GM20431 (cell line): Measurements from ENCODE around the gene NAT9.

Source experiments
- in situ Hi-C: fragments of 300-500 bp; cut with MseI, MboI; formaldehyde crosslinking; loops from one replicate; pipeline ENCODE4 v1.15.0; 2020; ENCODE audit warnings: low sequenced_read_pairs; ENCODE audit not compliant: unreplicated experiment

Gene NAT9, protein sequence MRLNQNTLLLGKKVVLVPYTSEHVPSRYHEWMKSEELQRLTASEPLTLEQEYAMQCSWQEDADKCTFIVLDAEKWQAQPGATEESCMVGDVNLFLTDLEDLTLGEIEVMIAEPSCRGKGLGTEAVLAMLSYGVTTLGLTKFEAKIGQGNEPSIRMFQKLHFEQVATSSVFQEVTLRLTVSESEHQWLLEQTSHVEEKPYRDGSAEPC

DNA sequence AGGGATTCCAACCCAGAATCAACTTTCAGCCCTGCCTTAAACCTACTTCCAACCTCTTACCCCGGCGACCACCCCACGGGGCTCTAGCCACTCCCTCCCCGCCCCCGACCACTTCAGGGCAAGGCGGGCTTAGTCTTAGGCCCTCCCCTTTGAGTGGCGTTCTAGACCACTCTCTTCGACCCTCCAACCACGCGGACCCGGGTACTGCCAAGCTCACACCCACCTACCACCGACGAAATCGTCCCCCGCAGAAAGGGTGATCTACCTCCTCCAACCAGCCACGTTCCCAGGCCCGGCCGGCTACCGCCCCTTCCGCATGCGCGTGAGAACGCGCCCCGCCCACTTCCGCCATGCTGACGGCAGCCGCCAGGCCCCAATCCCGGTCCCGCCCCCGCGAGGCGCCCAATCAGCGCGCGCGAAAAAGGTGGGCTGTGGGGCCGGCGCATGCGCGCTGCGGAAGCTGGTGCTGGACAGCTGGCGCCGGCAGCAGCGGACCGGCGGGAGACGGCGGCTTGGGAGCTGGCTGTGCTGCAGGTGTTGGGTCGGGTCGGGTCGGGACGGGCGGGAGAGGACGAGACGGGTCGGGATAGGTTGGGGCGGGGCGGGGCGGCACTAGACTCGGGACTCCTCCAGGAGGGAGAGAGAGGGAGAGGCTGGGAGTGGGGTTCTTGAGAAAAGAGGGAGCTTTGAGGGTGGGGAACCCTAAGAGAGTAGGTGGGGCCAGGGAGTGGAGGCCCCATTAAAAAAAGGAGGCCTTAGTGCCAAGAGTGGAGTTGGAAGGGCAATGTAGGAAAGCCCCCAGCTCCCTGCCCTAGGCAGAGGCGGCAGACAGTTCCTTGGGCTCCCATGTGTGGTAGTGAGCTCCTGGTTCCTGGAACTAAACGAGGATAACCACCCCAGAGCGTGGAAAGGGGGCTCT lies at the start of gene NAT9:
NAT9 (minus strand) TSS at position 302 of the 919 bp plus-strand sequence. CDS start 647 bp downstream, outside the sequence.
- in situ Hi-C loops = no loop called here

DNA sequence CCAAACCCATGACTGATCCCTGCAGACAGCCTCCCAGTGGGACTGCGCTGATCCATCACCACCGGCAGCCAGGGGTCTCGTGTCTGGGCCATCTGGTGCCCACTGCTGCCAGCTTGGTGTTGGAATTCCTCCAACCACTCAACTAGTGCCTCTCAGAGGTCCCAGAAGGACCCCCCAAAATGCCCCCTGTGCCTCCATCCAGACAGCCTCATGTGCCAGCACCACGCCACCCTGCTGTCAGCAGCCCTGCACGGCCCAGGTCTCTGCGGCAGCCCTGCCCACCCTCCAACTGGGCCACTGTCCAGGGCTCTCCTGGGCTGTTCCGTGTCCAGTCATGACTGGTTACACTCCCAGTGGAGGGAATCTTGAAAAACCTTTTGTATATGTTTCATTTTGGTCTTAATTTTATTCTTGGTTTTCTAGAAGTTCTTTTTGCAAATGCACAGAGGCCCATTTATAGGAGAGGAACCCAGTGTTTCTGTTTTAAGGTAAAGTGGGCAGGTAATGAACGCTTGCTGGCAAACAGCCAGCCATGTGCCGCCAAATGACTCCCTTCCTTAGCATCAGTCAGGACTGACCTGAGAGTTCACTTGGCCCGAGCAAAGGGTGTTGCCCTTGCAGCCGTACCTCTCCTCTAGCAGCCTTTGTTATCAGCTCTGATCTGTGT lies 48.9 kb upstream of the NAT9 start:
- in situ Hi-C loops = no loop called here

DNA sequence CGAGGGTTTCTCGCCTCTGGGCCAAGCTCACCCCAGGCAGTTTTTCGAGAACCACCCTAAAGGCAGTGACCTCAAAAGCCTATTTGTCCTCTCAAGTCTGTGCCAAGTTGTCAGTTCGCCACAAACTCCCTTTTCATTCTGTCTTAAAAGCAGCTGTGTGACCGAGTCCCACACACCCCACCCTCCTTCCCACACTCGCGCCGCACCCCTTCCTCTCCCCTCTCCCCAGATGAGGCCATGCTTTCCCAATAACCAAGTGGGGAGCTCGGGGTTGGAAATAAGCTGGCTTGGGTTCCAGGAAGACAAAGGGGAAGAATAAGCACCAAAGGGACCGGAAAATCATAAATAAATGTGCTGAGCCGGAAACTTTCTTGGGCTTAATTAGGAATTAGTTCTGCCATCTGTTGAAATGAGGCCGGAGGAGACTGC lies 46.8 kb upstream of the NAT9 start:
- in situ Hi-C loops = no loop called here

DNA sequence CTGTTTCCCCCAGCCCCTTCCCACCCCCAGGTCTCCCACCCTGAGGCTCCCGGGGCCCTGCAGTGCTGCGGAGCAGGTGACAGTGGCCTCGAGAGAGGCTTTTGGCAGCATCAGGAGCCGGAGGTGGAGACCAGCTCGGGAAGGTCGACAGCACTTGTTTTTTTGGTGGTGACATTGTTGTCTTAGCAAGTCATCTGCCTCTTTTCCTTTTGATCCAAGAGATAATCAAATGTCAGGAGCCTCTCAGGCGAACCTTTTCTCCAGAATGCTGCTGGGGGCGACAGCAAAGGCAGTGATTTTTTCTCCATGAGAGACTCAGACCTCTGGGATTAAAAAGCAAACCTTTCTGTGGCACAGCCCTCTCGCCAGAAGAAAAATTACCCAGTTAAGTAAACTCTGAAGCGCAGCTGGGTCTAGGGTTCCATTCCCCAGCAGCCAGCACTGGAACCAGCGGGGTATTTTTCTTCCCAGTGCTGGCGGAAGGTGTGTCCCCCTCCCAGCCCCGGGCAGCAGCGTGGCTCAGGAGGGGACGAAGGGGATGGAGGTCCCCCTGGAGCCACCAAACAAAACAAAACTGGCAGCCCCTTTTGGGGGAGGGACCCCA lies 46.3 kb upstream of the NAT9 start:
- in situ Hi-C loops = no loop called here

DNA sequence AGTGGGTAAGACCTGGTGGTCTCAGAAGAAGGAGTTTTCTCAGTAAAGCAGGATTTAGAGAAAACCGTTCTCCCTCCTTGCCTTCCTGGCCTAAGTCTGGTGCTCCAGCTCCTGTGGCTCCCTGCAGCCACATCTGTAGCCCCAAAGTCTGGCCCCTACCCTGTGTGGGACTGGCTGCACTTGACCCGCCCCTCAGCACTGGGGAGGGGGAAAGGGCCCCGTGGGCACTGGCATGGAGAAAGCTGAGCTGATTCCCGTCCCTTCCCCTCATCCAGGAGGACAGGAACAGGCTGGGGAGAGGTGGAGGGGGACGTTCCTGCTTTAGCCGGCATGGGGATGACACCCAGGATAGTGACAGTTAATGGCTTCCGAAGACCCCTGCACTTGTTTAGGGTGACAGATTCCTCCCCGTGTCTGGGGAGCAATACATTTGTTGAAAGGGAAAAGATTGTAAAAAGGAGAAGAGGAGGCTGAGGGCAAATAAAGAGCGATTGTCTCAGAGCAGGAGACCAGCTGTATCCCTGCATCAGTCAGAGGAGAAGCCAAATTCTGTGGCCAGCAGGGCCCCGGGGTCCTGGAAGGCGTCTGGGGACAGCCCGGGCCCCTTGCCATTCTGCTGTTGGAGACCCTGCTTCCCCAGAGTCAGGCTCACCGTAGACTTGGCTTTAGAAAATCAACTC lies 45.6 kb upstream of the NAT9 start:
- in situ Hi-C loops = no loop called here

DNA sequence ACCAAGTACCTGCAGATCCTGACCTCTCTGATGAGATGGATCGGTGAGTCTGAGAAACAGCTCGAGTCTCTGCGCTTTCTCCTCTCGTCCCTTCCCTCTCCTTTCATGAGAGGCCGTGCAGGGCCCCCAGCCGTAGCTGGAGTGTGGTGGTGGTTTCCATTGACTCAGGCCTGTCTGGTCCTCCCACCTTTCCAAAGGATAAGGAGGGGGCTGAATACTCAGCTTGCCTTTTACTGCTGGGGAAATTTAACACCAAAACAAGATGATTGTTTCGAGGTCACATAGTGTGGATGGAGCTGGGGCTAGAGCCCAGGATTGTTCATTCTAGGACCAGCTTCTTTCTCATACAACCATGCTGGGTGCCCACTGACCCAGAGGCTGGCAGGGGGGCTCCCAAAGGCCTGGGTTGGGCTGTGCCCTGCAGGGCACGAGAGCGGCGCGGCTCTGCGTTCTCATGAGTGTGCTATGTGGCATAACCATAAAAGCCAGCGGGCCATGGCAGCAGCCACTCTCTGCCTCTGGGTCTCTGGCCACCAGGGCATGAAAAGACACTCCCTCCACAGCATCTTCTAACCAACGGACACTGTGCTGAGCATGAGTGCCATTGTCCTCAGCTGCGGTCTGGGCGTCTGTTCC lies 43.8 kb upstream of the NAT9 start:
- in situ Hi-C loops = no loop called here

DNA sequence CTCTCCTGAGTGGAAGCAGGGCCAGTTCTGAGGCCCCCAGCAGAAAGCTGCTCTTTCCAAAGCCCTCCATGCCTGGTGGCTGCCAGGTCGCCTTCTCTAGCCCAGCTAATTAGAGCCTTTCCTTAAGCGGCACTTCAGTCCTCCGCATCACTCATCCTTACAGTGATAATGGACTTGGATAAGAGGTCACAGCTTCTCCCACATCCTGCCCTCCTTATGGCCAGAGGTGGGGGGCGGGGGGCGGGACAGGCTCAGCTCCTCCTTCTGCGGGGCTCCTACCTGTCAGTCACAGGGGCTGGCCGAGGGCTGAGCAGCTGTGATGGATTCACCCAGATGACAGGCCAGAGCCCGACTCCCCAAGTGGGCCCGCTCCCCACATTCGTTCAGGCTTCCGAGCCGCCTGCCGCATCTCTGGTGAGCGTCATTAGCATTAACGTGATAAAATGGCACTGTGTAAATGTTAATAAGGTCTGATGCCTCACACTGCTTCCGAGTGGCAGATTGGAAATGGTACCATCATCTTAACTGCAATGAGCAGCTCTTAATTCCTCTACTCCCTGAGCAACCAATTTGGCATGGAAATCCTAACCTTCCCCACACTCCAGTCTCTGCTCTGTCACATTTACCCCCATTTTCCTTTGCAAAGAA lies 42.3 kb upstream of the NAT9 start:
- in situ Hi-C loops = no loop called here

DNA sequence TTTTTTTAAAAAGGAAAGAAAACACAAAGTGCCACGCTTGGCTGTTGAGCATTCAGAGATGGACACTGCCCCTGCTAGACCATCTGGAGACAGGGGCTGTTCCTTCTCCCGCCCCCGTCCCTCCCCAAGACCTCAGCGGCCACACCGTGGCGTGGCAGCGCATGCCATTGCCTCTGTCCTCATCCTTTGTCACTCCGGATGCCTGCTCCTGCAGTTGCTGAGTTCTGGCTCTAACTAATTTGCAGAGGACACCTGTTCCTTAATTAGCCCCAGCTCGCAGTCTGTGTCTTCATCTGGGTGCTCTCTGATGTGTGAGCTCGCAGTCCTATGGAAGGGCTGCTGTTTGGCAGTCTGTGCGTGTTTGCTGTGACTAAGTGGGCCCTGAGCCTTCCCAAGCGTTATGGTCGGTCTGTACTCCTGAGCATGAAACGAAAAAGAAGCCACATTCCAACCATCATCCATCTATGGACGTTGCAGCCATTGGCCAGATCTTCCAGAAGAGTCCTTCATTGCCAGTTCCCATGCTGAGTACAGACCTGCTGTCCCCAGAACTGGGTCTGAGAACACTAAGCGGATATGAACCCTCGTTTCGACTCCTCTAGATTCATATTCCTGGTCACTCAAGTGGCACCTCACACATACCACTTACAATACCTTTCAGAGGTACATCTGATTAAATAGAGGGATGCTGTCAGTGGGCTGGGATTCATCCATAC lies 40.9 kb upstream of the NAT9 start:
- in situ Hi-C loops = no loop called here

DNA sequence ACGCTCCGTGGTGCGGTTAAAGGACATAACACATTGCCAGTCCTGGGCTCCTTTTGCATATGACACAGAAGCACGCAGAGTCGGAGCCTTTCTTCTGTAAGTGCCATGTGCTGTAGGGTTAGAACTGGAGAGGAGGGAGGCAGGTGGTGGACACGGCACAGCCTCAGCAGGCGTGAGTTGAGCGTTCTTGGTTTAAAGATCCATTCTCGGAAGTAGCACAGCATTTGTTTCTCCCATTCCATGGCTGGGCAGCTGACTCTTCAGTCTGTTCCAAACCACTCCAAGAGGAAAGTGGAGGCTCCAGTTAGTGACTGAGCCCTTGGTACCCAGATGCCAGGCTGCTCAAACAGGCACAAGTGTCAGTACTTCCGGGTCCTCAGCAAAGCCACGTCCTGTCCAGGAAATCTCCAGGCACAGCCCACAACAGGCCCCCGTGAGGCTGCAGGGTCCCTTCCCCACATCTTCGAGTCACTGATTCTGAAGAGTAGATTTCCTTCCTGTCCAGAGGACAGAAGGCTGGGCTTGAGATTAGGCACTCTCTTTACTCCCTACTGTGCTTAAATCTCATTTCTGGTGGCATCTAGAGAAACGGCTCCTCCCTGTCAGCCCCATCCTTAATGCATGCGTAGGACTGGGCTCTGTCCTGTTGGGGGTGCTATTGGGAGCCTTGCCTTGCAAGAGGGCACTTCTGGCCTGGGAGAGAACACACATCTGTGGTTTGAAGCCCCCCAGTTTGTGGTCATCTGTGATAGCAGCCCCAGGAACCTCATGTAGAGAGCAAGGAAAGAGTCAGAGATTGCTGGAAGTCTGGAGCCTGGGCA lies 39.6 kb upstream of the NAT9 start:
- in situ Hi-C loops = no loop called here

DNA sequence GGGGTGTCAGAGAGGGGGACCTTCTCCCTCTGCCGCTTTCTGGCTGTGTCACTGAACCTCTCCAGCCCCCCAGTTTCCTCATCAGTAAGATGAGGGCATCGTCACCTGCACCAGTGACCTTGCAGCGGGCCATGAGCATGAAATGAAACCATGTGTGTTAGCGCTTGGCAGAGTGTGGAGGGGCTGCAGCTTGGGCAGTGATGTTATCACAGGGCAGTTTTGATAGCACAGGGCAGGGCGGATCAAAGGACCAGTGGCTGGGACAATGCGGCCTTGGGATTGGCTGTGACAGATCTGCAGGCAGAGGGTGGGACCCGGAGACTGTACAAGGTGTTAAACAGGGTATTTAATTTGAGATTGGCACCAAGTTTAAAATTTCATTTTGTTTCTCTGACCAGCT lies 38.9 kb upstream of the NAT9 start:
- in situ Hi-C loops = no loop called here

DNA sequence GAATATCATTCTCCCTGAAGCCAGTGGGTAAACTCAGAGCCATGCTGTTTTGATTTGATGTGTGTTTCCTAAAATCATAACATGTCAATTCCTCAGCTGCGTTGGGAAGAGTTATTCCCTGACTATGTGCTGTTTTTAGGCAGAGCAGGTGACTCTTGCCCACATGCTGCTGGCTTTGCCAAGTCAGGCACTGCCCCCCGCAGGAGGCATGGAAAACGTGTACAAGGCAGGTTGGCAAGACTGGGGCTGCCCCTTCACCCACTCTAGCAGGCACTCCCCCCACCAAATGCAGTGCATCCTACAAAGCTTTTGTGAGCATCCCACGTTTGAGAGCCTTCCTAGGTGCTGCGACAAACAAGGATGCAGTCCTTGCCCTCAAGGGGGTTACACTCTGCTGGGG lies 38.3 kb upstream of the NAT9 start:
- in situ Hi-C loops = no loop called here

DNA sequence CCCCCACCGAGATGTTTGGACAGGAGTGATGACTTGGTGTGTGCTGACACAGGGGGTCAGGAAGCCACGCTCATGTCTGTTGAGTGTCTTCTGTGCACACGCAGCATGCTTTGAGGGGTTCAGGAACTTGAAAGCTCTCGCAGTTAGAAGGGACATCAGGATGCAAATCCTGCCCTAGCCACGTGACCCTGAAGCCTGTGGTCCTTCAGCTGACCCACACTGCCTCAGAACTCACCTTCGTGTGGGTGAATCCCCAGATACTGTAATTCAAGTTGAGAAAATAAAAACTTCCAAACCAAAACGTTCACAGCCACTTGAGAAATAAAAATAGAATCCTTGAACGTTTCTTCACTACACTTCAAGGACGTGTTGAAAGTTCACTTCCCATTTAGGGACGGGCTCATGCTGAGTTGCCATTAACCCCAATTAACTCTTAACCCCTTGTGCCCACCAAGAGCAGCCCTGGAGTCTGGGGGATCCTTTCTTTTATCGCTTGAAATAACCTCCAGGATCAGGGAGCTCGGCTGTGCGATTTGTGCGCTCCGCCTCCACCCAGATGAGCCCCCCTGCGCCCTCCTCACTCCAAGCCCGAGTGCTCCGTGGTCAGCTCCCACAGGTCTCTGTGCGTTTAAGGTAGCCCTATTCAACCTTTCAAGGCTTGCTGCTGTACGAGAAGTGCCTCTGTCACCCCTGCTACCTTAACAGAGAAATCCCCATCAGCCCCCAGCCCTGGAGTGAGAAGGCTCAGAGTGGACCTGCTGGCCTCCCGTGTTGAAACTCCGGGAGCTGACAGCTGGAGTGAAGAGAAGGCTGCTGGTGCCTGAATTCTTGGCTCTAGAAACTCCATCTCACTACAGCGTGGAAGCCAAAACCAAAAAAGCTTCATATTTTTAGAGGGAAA lies 36.2 kb upstream of the NAT9 start:
- in situ Hi-C loops = no loop called here

DNA sequence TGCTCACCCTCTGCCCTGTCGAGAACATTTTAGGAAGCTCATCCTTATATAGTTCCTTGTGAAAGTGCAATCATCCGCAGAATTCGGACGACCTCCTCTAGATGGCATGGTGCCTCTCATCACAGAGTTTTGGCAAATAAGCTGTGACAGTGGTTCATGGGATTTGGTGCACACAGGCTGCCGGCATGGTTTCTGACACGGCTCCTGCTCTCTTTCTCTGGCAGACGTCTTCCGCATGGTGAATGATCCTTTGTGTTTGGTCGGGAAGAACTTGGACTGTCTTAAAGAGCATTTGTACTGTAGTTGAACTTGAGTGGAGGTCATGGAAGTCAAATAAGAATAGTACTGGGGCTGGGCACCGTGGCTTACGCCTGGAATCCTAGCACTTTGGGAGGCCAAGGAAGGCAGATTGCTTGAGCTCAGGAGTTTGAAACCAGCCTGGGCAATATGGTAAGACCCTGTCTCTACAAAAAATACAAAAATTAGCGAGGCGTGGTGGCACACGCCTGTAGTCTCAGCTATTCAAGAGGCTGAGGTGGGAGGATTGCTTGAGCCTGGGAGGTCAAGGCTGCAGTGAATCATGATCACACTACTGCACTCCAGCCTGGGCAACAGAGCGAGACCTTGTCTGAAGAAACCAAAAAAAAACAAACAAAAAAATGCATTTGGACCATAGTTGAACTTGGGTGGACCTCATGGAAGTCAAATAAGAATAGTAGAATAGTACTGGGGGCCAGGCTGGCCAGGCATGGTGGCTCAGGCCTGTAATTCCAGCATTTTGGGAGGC lies 34.7 kb upstream of the NAT9 start:
- in situ Hi-C loops = no loop called here

DNA sequence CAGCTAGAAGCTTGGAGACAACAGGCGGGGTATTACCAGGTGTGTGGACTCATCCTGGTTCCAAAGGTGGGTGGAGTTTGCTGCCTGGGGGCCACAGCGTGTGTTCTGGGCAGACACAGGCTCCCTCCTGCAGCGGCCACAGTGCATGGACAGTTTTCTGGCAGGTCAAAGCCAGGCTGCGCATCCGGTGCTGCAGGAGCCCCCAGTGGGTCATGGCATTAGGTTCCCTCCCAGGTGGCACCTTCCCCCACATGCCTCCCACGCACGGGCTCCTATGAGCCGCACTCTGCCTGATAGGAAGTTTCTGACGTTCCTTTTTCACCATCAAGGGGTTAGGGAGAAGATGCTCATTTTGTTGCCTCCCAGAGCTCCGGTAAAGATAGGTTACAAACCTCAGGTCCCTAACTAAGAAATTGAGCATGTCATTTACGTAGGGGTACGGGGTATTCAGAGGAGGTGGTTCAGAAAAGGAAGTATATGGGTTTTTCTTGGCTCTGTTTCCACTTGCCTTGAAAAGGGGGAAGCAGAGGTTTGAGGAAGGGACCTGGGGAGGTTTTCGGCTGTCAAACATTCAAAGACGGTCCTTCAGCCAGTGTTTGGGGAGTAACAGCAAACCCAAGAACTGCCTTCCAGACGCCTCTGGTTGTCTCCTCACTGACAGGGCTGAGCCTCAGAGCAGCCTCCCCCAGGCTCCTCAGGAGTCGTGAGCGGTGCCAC lies 32.7 kb upstream of the NAT9 start:
- in situ Hi-C loops = no loop called here

DNA sequence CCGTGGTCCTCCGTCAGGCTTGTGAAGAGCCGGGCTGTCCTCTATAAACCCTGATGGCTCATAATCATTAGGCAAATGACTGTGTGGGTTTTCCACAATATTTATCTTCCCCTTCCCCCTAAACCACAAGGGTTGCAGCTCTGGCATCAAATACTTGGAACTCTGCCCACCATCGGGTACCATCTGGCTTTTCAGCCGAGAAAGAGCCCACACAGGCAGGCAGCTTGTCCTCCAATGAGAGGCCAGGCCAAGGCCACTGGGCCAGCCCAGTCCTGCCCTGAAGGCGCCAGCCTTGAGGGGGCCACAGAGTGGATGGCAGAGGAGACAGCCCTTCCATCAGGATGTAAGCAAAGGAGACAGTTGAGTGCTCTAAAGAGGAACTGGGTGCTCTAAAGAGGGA lies 31.8 kb upstream of the NAT9 start:
- in situ Hi-C loops = no loop called here
